Upper lobe of left lung (tissue), 4 donors: Measurements from ENCODE around the gene RBPJ.

Experiments
- CTCF ChIP-seq, 6 experiments: fragments of 450-650 bp in 4 of 6; fragments of 200-600 bp in 2 of 6; sonication (generic) in 2 of 6; IDR thresholded peaks; one replicate each; pipeline ENCODE4 v1.5.1; 2016 to 2019; ENCODE audit warnings: antibody characterized with exemption in 6 of 6
- POLR2A ChIP-seq, 4 donors: fragments of 450-650 bp; IDR thresholded peaks; one replicate each; pipeline ENCODE4 v1.5.1; 2016 to 2017; ENCODE audit warnings: antibody characterized with exemption in 4 of 4, mild to moderate bottlenecking in 2 of 4
- POLR2AphosphoS5 ChIP-seq, 2 donors: sonication (generic); formaldehyde crosslinking; IDR thresholded peaks; one replicate each; pipeline ENCODE4 v1.5.1; 2017; ENCODE audit warnings: antibody characterized with exemption in 2 of 2

DNA sequence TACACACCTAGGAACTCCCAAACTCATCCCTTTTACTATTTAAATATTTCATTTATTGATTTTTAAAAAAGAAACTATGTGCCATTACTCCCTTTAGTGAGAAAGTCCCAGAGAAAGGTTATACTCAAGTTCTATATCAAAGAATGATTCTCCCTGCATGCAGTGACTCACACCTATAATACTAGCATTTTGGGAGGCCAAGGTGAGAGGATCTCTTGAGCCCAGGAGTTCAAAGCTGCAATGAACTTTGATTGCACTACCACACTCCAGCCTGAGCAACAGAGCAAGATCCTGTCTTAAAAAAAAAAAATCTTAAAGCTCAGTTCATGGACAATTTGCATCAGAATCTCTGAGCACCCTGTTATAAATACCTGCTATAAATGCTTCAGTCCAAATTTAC lies 9.2 kb upstream of the RBPJ start:
- TF ChIP-seq POLR2A (IDR thresholded peaks at IDR 0.05) (no peak), CTCF (IDR thresholded peaks at IDR 0.05) (no peak), POLR2AphosphoS5 (IDR thresholded peaks at IDR 0.05) (no peak)
